ENCODE measurements around the gene APOL1.
"Not testable (repeated sequence)": the region's sequence is repeated elsewhere in the genome, so short reads cannot be mapped to it uniquely, and the experiment has no call there.

Gene APOL1

DNA sequence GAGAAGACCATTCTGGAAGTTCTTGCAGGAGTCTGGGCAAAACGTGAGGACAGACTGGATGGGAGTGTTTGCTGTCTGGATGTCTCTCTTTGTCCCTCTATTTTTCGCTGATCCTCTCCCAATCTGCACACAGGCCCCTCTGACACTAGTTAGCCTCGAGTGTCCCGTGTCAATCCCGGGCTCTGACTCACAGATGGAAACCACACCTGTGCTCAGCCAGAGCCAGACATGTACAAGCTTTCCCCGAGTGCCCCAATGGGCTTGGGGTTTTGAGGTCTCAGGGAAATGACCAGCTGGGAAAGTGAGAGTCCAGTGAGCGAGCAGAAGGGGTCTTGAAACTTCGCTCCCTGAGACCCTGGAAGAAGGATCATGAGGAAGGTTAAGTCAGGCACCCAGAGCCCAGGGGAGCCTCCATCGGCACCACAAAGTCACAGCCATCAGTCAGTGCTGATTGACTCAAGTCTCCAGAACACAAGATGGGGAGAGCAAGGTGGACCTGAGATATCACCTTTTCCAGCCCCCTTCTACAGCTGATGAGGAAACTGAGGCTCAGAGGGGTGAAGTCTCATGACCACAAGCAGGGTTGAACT is 27.5 kb upstream of the APOL1 start:
- DNase-seq (ENCODE audit: low read depth in 2 of 2): no peak

DNA sequence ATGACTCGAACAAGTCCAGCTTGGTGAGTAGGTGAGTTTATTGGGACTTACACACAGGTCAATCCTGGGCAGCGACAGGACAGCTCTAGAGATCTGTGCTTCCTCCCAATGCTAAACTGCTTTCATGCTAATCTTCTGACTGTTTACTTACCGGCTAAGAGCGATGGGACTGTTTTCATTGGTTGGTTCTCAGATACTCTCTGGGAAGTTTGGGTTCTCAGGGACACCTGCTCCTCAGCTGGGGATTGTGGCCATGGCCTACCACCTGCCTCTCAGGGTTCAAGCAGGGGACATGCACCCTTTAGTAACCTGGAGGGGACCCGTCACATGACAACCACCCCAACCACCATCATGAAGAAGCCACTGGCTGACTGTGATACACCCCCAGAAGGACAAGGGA is 26.7 kb upstream of the APOL1 start:
- no peak for DNase-seq (ENCODE audit: low read depth in 2 of 2)

DNA sequence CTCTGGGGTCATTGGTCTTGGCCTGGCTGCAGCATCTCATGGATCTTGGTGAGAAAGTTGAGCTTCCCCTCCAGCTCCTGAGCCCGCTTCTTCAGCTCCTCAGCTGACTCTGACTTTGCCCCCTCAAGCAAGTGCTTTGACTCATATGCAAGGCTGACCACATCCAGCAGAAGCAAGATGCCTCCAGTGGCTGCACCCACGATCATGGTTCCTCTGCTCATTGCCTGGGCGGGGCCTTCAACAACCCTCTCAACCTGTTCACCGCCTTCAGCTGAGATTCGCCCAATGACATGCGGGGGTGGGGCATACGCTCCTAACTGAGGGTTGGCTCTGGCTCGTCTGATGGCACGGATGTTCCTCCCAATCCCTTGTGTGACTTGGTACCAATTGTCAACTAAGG is 25.5 kb upstream of the APOL1 start:
- no peak for DNase-seq (ENCODE audit: low read depth in 2 of 2)

DNA sequence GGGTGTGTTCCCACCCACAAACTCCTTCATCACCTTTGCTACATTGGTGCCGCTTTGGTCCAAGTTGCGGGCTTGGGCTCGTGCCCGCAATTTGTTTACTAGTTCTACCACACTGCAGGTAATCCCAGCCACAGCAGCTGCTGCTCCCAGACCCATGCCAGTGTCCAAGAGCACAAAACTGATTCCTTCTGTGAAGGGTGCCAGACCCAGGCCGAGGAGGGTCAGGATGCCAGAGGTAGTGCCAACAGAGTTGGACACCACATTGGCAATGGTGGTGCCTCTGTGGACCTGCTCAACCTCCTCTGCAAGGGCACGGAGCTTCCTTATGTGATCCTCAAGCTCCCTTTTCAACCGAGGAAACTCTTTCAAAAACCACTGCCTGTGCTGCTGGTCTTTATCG is 25.1 kb upstream of the APOL1 start:
- no peak for DNase-seq (ENCODE audit: low read depth in 2 of 2)

DNA sequence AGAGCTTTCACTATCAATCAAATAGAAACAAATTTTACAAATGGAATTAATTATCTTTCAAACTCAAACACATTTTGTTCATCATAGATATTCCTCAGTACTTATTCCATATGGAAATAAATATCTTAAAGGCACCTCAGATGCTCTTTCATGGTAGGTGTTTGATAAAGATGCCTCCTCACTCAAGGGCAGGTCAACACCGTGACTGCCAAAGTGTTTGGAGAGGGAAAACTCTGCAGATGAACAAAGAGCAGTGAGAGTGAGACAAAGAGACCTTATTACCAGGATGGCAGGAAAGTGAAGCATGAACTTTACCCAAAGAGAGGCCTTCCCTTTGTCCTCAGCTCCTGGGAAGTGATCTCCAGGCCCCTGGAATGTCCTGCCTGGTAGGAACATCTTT is 24.6 kb upstream of the APOL1 start:
- DNase-seq (ENCODE audit: low read depth in 2 of 2): not testable (repeated sequence)

DNA sequence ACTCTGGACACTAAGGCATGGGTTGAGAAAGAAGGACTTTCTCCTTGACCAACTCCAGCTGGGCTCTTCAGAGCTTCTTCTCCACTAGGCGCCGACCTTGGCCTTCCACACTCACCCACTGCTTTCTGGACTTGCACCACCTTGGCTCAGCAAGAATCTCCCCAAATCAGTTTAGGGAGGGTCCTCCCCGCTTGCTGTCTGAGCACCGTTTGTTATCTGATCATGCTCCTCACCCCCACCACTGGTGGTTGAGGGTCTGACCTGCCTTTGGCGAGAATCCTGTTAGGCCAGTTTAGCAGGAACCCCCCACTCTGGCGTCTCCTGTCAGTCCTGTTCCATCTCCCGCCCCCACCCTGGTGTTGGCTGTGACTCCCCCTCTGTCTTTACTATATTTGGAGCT is 24.0 kb upstream of the APOL1 start:
- no peak for DNase-seq (ENCODE audit: low read depth in 2 of 2)

DNA sequence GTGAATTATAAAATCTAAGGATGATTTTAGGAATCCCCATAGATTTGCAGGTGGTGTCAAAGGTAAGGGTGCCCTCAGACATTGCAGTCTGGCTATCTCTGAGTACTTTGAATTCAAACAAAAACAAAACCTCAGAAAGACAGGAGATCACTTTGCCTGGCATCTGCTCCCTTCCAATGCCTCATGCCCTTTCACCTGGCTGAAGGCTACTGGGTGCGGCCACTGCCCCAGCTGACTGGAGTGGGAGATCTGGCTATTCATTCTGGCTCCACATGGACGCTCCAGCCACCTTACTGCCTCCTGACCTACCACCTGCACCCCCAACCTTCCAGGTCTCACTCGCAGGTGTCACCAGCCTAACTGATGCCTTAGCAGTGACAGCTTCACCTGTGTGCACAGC is 23.3 kb upstream of the APOL1 start:
- not testable (repeated sequence) for DNase-seq (ENCODE audit: low read depth in 2 of 2)

DNA sequence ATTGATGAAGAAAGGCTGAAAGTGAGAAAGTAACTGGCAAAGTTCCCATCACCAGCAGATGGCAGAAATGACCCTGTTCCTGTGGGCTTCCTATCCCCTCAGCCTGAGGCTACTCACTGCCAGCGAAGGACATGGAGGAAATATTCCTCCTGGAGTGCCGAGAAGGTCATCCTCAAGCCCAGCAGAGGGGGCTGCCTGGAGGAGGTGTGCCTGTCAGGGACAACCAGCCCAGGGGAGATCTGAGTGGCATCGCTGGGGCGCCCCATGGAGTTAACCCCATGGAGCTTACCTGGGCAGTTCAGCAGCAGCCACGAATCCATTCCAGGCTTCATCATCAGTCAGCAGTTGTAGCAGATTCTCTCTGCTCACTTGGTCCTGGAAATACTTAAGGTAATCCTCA is 21.9 kb upstream of the APOL1 start:
- DNase-seq (ENCODE audit: low read depth in 2 of 2): not testable (repeated sequence)

DNA sequence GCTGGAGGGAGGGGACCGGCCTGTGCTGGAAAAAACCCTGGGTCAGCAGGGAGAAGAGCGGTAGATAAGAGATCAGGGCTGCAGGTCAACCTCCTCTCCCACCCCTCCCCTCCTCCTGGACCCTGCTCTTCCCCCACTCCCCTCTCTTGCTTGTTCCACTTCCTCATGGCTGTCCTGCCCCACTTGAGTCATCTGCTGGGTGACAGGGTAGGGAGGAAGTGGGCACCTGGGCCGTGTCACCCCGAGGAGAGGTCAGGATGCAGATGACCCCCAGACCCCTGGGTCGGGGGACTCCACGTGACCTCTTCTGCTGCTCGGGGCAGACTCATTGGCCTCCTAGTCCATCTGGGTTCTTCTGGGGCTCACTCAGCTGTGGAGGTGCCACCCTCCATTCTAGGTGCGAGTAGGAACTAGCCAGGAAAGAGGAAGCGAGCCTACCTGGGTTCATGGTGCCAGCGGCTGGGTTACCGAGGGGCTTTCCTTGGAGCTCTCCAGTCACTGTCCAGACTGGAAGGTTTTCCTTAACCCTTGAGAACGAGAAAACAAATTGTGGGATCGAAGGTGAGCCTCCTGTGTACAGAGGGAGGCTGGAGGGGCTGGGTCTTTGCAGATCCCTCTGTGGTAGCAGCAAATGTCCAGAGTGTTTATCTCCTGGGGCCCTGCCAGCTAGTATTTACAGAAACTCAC is 20.1 kb upstream of the APOL1 start:
- no peak for DNase-seq (ENCODE audit: low read depth in 2 of 2)

DNA sequence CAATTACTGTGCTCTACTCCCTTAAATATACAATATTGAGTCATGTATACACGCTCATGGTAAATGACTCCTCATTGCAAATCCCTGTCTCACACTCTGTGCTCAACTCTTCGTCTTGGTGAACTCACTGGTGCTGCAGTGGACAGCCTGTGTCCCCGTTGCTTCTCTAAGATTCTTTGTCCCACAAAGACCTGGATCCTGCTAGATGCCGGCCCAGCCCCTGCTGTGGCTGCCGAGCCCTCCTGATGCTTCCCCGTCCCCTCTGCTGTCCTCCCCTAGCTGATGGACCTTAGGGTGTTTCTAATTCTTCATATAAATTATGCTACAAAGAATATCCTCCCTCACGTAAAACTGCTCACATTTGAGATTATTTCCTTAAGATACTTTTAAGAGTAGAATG is 19.1 kb upstream of the APOL1 start:
- no peak for DNase-seq (ENCODE audit: low read depth in 2 of 2)

DNA sequence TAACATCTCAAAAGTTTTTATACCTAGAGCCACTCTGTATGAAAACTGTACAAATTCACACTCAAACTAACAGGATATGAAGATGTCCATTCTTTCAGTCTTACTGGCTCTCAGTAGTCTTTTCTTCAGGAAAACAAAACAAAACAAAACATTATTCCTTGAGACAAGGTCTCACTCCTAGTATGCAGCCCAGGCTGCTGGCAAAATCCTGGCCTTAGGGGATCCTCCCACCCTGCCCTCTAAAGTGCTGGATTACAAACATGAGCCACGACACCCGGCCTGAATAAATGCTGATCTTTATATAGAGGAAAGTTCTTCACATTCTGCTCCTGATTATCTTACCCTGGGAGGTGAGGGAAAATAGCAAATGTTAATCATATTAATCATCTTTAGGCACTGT is 18.7 kb upstream of the APOL1 start:
- DNase-seq (ENCODE audit: low read depth in 2 of 2): no peak

DNA sequence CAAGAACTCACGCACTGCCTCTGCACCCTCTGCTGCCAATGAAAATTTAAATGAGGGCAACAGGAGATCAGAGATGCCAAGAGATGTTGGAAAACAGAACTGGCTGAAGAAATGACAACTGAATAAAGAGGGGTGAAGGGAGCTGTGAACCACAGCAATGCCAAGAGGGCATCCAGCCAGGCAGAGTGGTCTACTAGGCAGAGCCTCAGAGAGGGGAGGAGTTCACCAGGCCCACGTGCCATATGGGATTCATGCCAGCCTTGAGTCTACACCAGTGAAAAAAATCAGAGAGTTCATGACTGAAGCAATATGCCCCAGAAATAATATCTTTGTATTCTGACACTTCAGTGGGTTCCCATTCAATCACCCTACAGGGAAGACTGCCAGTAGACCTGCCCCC is 18.0 kb upstream of the APOL1 start:
- no peak for DNase-seq (ENCODE audit: low read depth in 2 of 2)

DNA sequence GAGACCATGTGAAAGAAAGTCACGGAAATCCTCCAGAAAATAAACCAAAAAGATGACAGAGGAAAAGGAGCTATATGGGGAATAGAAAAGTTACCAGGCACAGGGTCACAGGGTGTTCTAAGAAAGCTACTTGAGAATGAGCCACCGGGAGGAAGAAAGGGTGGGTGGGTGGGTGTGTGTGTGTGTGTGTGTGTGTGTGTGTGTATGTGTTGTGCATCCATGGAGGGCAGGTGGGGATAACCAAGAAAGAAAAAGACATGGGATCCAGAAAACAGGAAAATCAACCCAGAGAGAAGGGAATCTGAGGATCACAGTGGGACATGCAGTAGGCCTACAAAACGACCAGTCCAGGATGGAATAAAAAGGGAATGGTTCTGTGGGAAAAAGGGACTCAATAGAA is 17.3 kb upstream of the APOL1 start:
- no peak for DNase-seq (ENCODE audit: low read depth in 2 of 2)

DNA sequence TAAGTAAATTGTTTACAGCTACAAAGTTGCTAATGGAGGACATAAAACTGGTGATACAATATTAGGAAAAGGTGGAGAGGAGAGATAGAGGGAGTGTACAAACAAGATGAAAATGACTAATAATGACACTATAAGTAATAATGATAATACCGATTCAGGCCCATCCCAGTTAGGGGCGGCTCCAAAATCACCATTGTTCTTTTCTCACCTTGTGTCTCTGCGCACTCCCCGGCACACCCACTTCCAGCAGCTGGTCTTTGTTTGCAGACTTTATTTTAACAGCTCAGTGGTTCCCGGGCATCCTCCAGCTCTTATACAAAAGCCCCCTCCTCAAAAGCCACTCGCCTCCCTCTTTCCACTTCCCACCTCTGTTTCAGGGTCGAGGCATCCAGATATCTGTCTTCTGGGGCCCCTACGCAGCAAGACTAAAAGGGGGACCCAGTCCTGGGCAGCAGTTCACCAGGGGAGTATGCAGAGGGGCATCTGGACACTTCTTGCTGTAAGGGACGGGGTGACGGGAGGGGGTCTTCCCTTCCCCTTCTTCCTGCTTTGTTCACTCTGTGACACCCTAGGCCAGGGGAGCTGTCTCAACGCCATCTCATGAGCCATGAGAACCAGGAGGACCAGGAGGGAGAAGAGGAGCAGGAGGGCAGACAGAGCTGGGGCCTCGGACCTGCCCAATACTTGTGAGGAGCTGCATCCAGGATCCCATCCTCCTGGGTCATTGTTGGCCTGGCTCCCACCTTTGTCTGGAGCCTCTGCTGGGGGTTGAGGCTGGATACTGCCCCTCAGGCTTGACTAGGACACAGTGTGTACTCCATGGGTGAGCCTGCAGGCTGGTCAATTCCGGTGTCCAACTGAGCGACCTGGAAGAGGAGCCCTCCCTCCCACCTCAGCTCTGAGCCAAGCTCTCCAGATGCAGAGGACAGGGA is 16.3 kb upstream of the APOL1 start:
- no peak for DNase-seq (ENCODE audit: low read depth in 2 of 2)

DNA sequence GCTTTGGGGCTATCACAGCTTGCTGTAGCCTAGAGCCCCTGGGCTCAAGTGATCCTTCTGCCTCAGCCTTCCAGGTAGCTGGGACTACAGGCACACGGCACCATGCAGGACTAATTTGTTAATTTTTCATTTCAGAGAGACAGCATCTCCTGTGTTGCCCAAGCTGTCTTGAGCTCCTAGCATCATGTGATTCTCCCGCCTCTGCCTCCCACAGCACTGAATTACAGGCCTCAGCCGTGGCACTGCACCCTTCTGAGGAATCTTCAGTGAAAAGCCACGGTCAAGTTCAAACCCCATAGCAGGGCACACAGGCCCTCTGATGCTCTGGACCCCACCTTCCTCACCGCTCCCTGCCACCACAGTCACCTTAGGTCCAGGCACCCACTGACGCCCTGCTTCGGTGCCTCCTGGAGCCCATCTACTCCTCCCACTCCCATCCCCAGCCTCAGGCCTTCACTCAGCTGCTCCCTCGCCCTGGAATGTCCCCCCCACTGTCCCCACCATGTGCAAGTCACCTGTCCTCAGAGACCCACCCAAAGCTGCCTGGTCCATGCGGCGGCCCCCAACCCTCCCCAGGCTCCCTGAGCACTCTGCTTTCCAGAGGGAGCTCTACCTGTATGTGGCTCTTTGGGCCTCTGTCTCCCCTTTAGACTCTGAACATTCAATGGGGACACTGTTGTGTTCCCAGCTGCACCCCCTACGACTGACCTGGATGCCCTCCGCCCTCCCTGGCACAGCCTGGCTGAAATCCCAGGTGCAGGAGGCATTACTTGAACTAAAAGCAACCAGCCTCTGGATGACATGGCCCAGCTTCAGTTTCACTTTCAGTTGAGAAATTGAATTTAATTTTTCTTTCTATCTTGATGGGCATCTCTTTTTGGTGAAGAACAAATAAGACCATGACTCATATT is 15.2 kb upstream of the APOL1 start:
- DNase-seq (ENCODE audit: low read depth in 2 of 2): no peak

DNA sequence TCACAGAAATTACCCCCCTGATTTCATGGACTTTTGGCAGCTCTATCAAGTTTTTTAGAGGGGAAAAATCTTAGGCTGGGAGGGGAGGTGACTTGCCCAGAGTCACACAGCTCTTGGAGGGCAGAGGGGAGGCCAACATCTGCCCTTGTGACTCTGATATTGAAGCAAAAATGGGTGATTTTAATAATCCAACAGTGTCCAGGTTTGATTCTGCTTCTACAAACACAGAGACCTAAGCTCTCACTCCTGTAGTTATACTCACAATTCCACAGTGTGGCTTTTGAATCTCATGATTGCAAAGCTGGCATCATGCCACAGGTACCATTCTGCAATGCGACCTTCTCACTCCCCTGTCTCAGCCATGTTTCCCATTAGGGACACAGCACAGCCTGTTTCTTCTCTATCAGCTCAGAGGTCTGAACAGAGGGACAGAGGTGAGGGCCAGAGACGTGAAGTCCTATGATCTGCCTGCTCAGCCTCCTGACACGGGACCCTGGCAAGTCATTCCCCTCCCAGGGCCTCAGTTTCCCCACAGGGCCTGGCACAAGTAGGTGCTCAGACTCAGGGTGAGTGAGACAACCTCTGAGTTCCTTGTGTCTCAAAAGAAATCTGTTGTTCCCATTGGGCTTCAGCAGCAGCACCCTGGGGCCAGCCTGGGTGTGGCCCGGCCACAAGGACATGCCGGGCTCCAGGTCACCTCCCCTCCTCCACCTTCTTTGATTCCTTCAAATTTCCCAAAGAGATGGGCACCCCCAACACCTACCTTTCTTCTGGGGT is 14.4 kb upstream of the APOL1 start:
- no peak for DNase-seq (ENCODE audit: low read depth in 2 of 2)

DNA sequence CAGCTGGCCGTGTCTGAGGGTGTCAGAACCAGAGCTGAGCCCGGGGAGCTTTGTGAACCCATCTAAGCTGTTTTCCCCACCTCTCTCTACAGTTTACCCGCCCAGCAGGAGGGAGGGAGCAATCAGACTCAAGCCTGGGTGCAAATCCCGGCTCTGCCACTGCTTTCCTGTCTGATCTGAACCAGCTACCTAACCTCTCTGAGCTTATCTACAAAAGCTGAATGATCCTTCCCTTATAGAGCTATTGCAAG is 13.9 kb upstream of the APOL1 start:
- no peak for DNase-seq (ENCODE audit: low read depth in 2 of 2)

DNA sequence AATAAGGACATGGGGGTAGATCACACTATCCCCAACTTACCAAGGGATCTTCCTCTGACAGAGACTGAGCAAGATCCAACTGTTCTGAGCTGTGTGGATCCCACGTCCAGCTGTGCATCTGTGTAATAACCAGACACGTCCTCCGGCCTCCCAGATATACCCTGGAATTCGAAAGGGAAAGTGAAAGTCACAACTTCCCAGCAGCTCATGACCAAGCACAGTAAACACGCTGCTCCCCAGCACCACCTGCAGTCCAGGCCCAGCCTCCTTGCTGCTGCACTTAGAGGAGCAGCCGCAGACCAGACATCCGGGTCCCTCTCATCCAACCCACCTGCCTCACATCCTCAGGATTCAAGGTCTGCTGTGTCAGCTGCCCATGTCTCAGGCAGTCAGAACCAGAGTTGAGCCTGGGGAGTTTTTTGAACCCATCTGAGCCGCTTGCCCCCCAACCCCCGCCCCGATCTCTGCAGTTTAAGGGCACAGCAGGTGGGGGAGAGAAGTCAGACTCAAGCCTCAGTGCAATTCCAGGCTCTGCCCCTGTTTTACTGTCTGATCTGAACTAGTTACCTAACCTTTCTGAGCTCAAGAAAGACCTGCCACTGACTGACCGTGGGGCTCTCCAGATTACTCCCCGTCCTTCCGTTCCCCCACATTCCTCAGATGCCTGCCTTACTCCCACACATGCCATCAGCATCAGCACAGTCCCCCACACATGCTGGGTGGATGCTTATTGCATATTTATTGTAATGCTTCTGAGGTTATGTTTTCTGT is 13.3 kb upstream of the APOL1 start, which contains the start of gene APOL2:
TSS of gene APOL2 (minus strand) at position 127 of the 771 bp plus-strand sequence. CDS start 6,365 bp downstream, outside the sequence.
- DNase-seq (ENCODE audit: low read depth in 2 of 2): peak; percentile 69 to 82

DNA sequence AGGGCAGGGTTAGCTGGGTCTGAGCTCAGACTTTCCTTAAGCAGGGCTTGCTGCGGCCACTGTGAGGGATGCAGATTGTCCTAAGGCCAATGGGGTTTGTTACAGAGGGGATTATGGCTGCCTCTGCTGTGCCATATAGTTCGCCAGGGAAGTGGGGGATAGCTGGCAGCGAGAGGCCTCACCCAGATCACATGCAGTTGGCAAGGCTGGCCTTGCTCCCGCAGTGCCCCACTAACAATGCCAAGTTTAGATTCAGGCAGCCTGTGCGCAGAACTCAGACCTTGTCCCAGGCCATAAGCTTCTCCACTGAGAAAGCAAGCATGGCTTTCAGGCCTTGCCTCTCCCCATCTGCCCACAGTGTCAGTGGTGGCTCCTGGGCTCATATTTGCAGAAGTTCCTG is 8.9 kb upstream of the APOL1 start:
- no peak for DNase-seq (ENCODE audit: low read depth in 2 of 2)
